K562 (cell line): Measurements from ENCODE around the gene PPP1R13B. TPM values are rescaled to one million over a fixed set of nuclear protein-coding genes. Genes with fewer than 3 reads are reported as not detected.
A peak's percentile ranks its signal among the peaks of the same experiment; 100 is the strongest.

Experiments used
- ARHGAP35 ChIP-seq: fragments of 450-650 bp; IDR thresholded peaks from 2 replicates; pipeline ENCODE4 v1.6.1; 2018; ENCODE audit not compliant: partially characterized antibody
- EZH2 ChIP-seq: IDR thresholded peaks from 2 replicates; pipeline ENCODE4 v1.6.1; 2012; ENCODE audit warnings: low read depth, mild to moderate bottlenecking, inconsistent platforms, low read length, borderline replicate concordance
- POLR2H ChIP-seq: IDR thresholded peaks from 2 replicates; pipeline ENCODE4 v1.6.1; 2016; ENCODE audit warnings: missing genetic modification characterization, low read depth, mild to moderate bottlenecking, control low read depth, missing compliant biosample characterization, moderate library complexity
- RAD51 ChIP-seq: fragments of 450-650 bp; IDR thresholded peaks from 2 replicates; pipeline ENCODE4 v1.7.1; 2016; ENCODE audit warnings: low read depth, mild to moderate bottlenecking, borderline replicate concordance
- polyA plus RNA-seq, 8 experiments: library from polyadenylated mRNA; depleted of rRNA in 4 of 8; stranded (reverse) in 5 of 8; unstranded in 3 of 8; fragments of >200 nt; fragmentation: Nextera tagmentation in 2 of 8; fragmentation: Illumina TruSeq in 1 of 8; extraction: Ambion mirVana in 2 of 8; extraction: Trizol in 1 of 8; gene quantifications; 2 replicates each; pipeline versions ENCODE4 v1.2.1 to v1.2.3, GENCODE V29; 2011 to 2014; ENCODE audit warnings: inconsistent platforms in 1 of 8, missing spikeins in 1 of 8
- total RNA-seq, 7 experiments: library from RNA; depleted of rRNA in 6 of 7; stranded (reverse); fragments of >200 nt in 6 of 7; fragmentation: Illumina TruSeq in 2 of 7; extraction: Trizol in 2 of 7; gene quantifications; 2 replicates each; pipeline versions ENCODE4 v1.2.1 to v1.2.3, GENCODE V29; 2011 to 2021; ENCODE audit warnings: low replicate concordance in 1 of 7
- TF ChIP-seq, protein P1 (sequence below), 2 experiments: IDR thresholded peaks; 2 replicates each; pipeline ENCODE4 v1.6.1; 2011; ENCODE audit warnings: borderline replicate concordance in 1 of 2, control low read depth in 1 of 2, low read depth in 1 of 2, low read length in 1 of 2, mild to moderate bottlenecking in 1 of 2, mixed read lengths in 1 of 2, moderate library complexity in 1 of 2; ENCODE audit not compliant: insufficient read depth in 1 of 2, insufficient read length in 1 of 2, poor library complexity in 1 of 2, severe bottlenecking in 1 of 2; ENCODE audit errors: extremely low read depth in 1 of 2
- TF ChIP-seq, protein P2 (sequence below): fragments of 200-800 bp; sonication (Bioruptor generic); IDR thresholded peaks from 2 replicates; pipeline ENCODE4 v1.6.1; 2017; ENCODE audit warnings: missing genetic modification characterization, missing compliant biosample characterization
- TF ChIP-seq, protein P3 (sequence below): sonication (generic); formaldehyde crosslinking; IDR thresholded peaks from 2 replicates; pipeline ENCODE4 v1.9.0; 2022; ENCODE audit warnings: mild to moderate bottlenecking, missing genetic modification reagents
- TF ChIP-seq, protein P4 (sequence below): fragments of 450-650 bp; IDR thresholded peaks from 2 replicates; pipeline ENCODE4 v1.6.1; 2016; ENCODE audit warnings: mild to moderate bottlenecking, moderate library complexity
- TF ChIP-seq, protein P5 (sequence below), 3 experiments: IDR thresholded peaks in 2 of 3; conservative IDR thresholded peaks in 1 of 3; 2 replicates each; pipeline ENCODE4 v1.5.1; 2011 to 2012; ENCODE audit warnings: low read length in 3 of 3, mild to moderate bottlenecking in 3 of 3, control low read depth in 2 of 3, improper control_type of control experiment in 1 of 3, inconsistent platforms in 1 of 3, low read depth in 1 of 3, mixed read lengths in 1 of 3, moderate library complexity in 1 of 3; ENCODE audit not compliant: insufficient read depth in 2 of 3

Gene PPP1R13B
- total and polyA plus RNA-seq, 9 of the 15 experiments (the other 6 are each of a cell fraction or from before 2014, with no cell fraction given) = 0.03 to 1.7 (median 0.15) TPM

DNA sequence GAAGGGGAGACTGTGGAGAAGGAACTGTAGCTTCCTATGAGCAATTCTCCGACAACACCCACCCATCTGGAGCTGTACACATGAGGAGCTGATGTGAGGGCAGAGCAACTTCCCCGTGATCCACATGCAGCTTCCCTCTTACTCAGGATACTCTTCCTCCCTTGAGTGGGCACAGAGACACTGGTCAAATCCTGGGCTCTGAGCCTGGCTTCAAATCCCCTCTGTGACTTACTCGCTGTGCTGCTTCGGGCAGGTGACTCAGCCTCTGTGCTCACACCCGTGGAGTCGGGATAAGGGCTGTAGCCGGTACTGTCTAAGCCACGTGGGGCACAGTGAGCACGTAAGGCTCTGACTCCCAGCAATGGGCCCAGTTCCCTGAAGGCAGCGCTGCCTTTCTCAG is 100.7 kb downstream of the PPP1R13B start (continued):
- TF ChIP-seq, protein P1, sequence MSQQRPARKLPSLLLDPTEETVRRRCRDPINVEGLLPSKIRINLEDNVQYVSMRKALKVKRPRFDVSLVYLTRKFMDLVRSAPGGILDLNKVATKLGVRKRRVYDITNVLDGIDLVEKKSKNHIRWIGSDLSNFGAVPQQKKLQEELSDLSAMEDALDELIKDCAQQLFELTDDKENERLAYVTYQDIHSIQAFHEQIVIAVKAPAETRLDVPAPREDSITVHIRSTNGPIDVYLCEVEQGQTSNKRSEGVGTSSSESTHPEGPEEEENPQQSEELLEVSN (IDR thresholded peaks at IDR 0.05; ENCODE audit: borderline replicate concordance in 1 of 2, extremely low read depth in 1 of 2, insufficient read depth in 1 of 2, insufficient read length in 1 of 2, low read depth in 1 of 2, low read length in 1 of 2, poor library complexity in 1 of 2, severe bottlenecking in 1 of 2) = peak in 1 of 2 experiments; percentile 52
- TF ChIP-seq EZH2 (no peak), POLR2H (tag) (no peak), ARHGAP35 (no peak), RAD51 (no peak)
- TF ChIP-seq, protein P2, sequence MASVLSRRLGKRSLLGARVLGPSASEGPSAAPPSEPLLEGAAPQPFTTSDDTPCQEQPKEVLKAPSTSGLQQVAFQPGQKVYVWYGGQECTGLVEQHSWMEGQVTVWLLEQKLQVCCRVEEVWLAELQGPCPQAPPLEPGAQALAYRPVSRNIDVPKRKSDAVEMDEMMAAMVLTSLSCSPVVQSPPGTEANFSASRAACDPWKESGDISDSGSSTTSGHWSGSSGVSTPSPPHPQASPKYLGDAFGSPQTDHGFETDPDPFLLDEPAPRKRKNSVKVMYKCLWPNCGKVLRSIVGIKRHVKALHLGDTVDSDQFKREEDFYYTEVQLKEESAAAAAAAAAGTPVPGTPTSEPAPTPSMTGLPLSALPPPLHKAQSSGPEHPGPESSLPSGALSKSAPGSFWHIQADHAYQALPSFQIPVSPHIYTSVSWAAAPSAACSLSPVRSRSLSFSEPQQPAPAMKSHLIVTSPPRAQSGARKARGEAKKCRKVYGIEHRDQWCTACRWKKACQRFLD = no peak
- TF ChIP-seq, protein P3, sequence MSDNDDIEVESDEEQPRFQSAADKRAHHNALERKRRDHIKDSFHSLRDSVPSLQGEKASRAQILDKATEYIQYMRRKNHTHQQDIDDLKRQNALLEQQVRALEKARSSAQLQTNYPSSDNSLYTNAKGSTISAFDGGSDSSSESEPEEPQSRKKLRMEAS (CRISPR knock-in tag) = peak; percentile 59
- TF ChIP-seq, protein P4, sequence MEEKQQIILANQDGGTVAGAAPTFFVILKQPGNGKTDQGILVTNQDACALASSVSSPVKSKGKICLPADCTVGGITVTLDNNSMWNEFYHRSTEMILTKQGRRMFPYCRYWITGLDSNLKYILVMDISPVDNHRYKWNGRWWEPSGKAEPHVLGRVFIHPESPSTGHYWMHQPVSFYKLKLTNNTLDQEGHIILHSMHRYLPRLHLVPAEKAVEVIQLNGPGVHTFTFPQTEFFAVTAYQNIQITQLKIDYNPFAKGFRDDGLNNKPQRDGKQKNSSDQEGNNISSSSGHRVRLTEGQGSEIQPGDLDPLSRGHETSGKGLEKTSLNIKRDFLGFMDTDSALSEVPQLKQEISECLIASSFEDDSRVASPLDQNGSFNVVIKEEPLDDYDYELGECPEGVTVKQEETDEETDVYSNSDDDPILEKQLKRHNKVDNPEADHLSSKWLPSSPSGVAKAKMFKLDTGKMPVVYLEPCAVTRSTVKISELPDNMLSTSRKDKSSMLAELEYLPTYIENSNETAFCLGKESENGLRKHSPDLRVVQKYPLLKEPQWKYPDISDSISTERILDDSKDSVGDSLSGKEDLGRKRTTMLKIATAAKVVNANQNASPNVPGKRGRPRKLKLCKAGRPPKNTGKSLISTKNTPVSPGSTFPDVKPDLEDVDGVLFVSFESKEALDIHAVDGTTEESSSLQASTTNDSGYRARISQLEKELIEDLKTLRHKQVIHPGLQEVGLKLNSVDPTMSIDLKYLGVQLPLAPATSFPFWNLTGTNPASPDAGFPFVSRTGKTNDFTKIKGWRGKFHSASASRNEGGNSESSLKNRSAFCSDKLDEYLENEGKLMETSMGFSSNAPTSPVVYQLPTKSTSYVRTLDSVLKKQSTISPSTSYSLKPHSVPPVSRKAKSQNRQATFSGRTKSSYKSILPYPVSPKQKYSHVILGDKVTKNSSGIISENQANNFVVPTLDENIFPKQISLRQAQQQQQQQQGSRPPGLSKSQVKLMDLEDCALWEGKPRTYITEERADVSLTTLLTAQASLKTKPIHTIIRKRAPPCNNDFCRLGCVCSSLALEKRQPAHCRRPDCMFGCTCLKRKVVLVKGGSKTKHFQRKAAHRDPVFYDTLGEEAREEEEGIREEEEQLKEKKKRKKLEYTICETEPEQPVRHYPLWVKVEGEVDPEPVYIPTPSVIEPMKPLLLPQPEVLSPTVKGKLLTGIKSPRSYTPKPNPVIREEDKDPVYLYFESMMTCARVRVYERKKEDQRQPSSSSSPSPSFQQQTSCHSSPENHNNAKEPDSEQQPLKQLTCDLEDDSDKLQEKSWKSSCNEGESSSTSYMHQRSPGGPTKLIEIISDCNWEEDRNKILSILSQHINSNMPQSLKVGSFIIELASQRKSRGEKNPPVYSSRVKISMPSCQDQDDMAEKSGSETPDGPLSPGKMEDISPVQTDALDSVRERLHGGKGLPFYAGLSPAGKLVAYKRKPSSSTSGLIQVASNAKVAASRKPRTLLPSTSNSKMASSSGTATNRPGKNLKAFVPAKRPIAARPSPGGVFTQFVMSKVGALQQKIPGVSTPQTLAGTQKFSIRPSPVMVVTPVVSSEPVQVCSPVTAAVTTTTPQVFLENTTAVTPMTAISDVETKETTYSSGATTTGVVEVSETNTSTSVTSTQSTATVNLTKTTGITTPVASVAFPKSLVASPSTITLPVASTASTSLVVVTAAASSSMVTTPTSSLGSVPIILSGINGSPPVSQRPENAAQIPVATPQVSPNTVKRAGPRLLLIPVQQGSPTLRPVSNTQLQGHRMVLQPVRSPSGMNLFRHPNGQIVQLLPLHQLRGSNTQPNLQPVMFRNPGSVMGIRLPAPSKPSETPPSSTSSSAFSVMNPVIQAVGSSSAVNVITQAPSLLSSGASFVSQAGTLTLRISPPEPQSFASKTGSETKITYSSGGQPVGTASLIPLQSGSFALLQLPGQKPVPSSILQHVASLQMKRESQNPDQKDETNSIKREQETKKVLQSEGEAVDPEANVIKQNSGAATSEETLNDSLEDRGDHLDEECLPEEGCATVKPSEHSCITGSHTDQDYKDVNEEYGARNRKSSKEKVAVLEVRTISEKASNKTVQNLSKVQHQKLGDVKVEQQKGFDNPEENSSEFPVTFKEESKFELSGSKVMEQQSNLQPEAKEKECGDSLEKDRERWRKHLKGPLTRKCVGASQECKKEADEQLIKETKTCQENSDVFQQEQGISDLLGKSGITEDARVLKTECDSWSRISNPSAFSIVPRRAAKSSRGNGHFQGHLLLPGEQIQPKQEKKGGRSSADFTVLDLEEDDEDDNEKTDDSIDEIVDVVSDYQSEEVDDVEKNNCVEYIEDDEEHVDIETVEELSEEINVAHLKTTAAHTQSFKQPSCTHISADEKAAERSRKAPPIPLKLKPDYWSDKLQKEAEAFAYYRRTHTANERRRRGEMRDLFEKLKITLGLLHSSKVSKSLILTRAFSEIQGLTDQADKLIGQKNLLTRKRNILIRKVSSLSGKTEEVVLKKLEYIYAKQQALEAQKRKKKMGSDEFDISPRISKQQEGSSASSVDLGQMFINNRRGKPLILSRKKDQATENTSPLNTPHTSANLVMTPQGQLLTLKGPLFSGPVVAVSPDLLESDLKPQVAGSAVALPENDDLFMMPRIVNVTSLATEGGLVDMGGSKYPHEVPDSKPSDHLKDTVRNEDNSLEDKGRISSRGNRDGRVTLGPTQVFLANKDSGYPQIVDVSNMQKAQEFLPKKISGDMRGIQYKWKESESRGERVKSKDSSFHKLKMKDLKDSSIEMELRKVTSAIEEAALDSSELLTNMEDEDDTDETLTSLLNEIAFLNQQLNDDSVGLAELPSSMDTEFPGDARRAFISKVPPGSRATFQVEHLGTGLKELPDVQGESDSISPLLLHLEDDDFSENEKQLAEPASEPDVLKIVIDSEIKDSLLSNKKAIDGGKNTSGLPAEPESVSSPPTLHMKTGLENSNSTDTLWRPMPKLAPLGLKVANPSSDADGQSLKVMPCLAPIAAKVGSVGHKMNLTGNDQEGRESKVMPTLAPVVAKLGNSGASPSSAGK = peak; percentile 34; the same call in 1 of the 2 replicates
- TF ChIP-seq, protein P5, sequence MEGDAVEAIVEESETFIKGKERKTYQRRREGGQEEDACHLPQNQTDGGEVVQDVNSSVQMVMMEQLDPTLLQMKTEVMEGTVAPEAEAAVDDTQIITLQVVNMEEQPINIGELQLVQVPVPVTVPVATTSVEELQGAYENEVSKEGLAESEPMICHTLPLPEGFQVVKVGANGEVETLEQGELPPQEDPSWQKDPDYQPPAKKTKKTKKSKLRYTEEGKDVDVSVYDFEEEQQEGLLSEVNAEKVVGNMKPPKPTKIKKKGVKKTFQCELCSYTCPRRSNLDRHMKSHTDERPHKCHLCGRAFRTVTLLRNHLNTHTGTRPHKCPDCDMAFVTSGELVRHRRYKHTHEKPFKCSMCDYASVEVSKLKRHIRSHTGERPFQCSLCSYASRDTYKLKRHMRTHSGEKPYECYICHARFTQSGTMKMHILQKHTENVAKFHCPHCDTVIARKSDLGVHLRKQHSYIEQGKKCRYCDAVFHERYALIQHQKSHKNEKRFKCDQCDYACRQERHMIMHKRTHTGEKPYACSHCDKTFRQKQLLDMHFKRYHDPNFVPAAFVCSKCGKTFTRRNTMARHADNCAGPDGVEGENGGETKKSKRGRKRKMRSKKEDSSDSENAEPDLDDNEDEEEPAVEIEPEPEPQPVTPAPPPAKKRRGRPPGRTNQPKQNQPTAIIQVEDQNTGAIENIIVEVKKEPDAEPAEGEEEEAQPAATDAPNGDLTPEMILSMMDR (IDR thresholded peaks at IDR 0.05 in 2 of 3, conservative IDR thresholded peaks at IDR 0.05 in 1 of 3; ENCODE audit: insufficient read depth in 2 of 3, low read depth in 1 of 3, low read length in 3 of 3) = peak in 1 of 3 experiments; percentile 10; a peak in 1 of 6 replicates
- TF ChIP-seq, all 486 proteins: peak for 8
